HG03457 (cell line): ENCODE data around the gene RNU4-1.
"Not testable (repeated sequence)": the region's sequence is repeated elsewhere in the genome, so short reads cannot be mapped to it uniquely, and the experiment has no call there.

Experiments used
- ATAC-seq: cut with Tn5 transposase; IDR thresholded peaks from one replicate; pipeline ENCODE4 v1.9.1; 2021; ENCODE audit warnings: moderate number of reproducible peaks; ENCODE audit not compliant: unreplicated experiment

The RNU4-1 gene

DNA sequence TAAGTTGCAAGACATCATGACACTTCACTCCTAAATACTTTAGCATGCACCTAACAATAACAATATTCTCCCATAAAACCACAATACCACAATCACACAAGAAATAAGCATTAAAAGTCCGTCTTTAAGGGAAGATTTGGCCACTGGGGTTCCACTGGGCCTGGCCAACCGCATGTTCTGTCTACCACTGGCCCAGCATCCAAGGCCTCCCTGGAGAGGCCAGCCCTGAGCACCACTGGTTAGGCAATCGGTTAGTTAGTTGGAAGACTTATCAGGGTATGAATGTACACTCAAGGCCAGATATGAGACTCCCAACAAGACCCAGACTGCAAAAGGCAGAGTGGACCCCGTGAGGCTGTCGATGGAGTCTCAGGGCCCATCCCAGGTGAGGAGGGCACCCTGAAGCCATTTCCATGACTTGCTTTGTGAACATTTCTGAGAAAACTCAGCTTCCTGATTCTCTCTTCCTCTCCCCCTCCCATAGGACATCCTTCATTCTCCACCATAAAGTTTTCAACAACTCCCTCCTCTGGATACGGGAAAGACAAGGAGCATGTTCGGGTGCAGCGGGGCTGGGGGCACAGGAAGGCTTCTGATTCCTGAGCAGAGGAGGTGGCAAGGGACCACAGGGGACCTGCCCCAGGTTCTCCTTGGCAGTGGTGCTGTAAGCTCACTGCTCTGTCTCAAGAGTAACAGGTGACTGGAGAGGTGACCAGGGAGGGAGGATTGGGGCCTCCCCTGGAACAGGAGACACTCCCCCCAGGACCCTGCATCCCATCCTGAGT, 33.4 kb downstream of the RNU4-1 start:
- no peak for ATAC-seq

DNA sequence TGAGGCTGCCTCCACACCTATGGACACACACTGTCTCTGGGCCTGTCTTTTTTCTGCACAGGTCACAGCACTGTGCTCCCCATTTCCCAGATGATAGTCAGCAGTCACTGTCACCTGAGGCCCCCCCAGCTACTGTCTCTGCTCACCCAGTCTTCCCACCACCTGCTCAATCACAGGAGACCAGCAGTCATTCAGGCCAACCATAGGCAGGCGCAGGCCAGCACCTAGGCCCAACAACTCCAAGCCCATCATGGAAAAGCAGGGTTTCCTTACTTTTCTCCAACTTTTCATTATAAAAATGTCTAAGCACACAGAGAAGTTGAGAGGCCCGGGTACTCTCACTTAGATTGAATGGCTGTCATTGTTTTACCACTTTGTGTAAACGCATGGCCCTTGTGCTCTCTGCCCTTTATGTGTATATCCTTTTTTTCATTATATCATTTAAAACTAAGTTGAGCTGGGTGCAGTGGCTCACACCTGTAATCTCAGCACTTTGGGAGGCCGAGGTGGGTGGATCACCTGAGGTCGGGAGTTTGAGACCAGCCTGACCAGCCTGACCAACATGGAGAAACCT, 34.6 kb downstream of the RNU4-1 start:
- no peak for ATAC-seq

DNA sequence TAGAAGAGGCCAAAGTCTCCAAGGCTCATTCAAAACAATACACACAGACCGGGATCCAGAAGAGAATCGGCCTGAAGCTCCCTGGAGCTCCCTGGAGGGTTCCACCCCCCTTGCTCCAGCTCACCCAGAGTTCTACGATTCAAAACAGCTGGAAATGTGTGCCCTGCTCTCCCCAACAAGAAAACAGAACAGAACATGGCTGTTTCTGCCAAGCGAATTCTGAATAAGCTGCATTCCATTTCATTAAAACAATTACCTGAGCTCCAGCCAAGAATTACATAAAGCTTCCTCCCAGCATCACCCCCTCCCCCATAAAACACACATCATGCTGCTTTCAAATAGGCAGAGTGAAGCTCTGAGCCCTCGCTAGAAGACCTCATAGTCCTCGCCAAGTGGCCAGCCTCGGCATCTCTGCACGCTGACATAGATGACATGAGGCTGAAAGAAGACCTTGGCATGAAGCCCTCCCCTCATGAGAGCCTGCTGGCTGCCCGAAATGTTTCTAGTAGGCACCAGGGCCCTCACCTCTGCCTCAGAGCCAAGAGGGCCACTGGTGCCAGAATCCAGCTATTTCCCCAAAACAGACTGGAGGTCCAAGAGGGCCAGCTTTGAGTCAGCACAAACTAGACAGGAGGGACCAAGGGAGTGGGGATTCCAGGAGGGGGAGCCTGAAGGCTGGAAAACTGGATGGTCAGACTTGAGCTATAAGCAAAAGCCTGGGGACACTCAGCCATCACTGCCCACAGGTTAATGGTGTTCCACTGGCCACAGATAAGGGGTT, 35.8 kb downstream of the RNU4-1 start:
- ATAC-seq = no peak

DNA sequence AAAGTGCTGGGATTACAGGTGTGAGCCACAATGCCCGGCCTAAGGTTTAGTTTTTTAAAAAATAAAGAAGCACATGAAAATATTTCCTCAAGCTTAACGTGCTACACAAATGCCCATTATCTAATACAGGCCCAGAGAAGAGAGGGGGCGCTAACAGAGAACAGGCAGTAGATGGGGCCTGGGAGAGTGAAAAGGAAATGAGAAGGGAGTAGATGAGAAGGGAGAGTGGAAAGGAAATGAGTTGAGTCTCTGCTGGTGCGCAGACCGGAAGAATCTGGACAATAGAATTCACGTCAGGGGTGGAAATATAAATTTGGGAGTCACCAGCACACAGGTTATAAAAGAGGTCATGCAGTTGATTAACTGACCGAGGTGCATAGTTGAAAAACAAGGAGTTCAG, 38.2 kb downstream of the RNU4-1 start:
- no peak for ATAC-seq

DNA sequence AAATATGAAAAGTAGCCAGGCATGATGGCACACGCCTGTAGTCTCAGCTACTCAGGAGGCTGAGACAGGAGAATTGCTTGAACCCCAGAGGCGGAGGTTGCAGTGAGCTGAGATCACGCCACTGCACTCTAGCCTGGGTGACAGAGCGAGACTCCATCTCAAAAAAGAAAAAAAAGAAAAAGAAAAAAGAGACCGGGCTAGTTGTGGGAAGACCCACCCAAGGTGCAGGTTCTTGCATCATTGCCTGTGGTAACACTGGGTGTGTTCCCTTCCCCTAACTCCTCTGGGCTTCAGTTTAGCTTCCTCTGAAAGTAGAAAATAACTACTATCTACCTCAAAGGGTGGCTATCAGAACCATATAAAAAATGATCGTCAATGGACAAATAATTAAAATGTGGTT, 39.7 kb downstream of the RNU4-1 start:
- ATAC-seq = not testable (repeated sequence)

DNA sequence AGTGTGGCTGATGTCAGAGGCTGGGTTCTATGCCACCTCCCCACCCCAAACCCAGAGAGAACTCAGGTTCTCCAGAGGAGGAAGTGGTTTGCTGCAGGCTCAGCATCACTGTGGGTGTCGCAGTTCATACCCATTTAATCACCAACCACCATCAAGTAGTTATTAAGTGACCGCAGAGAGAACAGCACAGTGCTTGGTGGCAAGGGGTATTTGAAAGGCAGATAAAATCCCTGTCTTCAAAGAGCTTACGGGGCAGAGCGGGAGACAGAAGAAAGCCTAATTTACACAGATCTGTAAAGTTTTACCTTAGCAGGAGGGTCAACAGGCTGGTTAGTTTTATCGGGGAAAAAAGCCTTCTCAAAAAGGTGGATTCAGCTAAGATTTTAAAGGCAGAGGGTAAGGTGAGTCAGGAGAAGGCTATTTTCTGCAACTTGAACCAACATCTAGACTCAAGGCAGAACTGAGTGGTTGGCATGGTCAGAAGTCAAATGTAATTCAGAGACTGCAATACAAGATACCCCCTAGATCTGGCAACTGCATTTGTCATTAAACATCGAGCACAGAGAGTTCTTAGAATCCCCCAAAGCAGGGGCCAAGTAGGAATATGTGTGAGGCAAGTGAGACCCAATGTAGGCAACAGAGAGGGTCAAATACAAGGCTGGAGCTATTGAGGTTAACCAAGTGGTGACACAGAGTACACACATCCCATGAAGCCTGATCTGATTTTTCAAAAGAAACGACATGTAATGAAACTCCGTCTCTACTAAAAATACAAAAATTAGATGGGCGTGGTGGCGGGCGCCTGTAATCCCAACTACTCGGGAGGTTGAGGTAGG, 40.7 kb downstream of the RNU4-1 start:
- ATAC-seq = no peak

DNA sequence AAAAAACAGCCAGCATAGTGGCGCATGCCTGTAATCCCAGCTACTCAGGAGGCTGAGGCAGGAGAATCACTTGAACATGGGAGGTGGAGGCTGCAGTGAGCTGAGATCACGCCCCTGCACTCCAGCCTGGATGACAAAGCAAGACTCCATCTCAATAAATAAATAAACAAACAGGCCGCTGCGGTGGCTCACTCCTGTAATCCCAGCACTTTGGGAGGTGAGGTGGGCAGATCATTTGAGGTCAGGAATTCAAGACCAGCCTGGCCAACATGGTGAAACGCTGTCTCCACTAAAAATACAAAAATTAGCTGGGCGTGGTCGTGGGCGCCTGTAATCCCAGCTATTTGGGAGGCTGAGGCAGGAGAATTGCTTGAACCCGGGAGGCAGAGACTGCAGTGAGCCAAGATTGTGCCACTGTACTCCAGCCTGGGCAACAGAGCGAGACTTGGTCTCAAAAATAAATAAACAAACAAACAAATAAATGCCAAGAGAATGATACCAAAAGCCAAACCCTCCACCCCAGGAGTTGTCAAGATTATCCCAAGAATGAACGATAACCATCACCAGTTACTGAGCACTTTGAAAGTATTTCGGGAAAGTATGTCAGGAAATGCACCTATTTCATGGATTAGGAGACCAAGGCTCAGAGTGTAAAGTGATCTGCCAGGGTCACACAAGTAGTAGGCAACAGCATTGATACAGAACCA, 41.5 kb downstream of the RNU4-1 start:
- ATAC-seq = not testable (repeated sequence)

DNA sequence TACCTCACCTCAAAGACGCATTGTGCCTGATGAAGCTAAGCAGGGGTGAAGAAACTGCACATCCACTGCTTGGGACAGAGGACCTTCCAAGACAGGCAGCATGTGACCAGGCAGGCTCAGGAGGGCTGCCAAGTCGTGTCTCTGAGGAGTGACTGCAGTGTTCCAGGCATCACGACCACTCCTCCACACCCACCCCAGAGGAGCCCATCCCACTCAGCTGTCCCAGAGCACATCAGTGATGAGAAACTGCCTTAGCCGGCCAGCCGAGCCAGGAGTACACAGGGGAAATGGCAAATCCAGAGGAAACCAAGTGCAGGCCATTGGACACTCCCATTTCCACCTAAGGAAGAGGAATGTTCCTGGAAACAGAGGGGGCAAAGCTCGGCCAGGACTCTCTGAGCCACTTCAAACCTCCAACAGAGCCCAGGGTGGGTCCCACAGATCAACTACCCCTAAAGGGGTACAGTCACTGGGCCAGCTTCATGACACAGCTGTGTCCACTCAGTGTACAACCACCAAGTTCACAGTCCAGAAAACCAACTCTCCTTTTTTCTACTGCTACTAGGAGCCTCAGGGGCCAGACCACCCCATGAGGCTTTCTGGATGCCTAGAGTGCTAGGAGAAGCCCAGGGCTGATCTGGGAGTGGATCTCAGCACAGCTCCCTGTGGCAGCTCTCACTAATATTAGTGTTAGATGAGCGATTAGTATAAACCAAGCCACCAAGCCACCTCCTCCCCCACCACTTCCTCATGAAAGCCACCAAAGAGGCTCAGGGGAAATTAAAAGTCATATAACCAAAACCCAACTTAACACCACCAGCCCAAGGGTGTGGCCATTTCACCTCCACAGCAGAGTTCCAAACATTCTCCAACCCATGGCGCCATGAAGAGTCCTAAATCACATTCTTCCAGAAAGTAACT, 42.9 kb downstream of the RNU4-1 start:
- no peak for ATAC-seq

DNA sequence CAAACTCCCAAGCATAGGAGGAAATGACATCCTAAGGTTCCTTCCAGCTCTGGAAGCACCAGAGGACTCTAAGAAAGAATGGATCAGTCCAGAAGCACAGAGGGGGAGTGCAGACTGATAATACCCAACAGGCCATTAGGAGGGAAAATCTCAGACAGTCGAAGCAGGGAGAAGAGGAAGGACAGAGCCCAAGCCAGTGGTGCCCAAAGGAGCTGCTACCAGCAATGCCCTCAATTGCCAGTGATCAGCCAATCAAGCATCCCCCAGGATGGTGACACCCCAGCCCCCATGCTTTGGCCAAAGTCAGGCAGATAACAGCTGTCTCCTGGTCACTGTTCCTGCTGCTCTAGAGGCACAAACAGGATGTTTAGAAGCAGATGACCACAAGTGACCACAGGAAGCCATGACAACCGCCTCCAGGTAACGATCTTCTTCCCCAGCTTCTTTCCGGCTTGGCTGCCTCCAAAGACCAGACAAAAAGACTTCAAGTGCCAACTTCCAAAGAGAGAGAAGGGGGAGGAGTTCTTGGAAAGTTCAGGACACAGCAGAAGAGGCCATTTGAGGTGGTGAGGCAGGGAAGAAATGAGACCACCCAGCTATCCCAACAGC, 43.7 kb downstream of the RNU4-1 start:
- no peak for ATAC-seq

DNA sequence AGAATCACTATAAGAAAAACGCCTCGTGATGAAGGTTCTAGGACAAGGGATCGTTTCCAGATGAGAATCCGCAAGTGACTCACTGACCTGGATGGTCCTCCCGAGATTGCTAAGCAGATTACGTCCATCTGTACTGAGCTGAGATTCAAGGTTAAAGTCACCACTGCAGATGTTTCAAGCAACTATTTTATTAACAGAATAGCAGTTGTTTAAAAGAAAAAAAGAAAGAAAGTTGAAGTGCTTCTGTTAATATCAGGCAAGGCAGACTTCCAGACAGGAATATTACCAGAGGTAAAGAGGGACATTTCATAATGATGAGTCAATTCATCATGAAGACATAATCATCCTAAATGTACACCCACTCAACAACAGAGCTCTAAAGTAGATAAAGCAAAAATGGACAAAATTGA, 45.4 kb downstream of the RNU4-1 start:
- ATAC-seq = no peak

DNA sequence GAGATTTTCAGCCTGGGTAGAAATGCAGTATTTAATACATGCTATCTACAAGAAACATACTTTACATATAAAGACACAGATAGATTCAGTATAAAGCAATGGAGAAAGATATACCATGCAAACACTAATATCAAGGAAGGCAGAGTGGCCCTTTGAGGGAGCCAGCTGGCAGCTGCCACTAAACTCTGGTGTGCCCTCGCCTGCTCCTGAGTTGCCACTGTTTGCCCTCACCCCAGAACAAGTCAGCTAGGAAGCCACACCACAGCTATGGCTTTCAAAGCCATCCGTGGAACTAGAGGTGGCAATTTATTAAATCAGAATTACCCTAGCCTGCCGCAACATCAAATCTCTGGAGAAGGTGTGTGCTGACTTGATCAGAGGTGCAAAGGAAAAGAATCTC, 45.9 kb downstream of the RNU4-1 start:
- no peak for ATAC-seq

DNA sequence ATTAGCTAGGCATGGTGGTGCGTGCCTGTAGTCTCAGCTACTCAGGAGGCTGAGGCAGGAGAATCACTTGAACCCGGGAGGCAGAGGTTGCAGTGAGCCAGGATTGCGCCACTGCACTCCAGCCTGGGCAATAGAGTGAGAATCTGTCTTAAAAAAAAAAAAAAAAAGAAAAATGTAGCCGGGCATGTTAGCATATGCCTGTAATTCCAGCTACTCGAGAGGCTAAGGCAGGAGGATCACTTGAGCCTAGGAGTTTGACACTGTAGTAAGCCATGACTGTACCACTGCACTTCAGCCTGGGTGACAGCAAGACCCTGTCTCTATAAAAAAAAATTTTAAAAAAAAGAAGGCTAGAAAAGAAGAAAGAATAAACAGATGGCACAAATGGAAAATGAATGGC, 46.3 kb downstream of the RNU4-1 start:
- not testable (repeated sequence) for ATAC-seq
